IMR-90 (cell line): ENCODE results near the gene BRCA2. TPM values are rescaled to one million over a fixed set of nuclear protein-coding genes. Genes with fewer than 3 reads are reported as not detected.

Source experiments
- ATAC-seq: fragments of 200-7000 bp; cut with Tn5 transposase; 2 replicates; pipeline ENCODE4 v1.9.1; 2020; ENCODE audit warnings: low read depth, mild to moderate bottlenecking, moderate library complexity
- BruUV-seq: library from RNA; stranded (reverse); fragments of 400-500 nt; replicated peaks from 2 replicates; lab custom pipeline; 2021; lab: Mats Ljungman, UMichigan
- CTCF ChIA-PET: fragments of 300-600 bp; formaldehyde crosslinking; extraction: SDS; loops from one replicate; lab custom pipeline; 2021; ENCODE audit warnings: antibody characterized with exemption; lab: Yijun Ruan, JAX
- POLR2A ChIA-PET: fragments of 300-600 bp; sonication (Branson Sonifier 250); formaldehyde crosslinking; loops from one replicate; lab custom pipeline; 2022; ENCODE audit warnings: antibody characterized with exemption; ENCODE audit not compliant: unreplicated experiment; lab: Charles Lee
- DNase-seq: peaks from one replicate; pipeline ENCODE4 v3.0.0; 2013
- H2AFZ ChIP-seq: replicated peaks from 2 replicates; pipeline ENCODE3; 2013; ENCODE audit warnings: low read length, mild to moderate bottlenecking; ENCODE audit not compliant: poor library complexity
- H2AK5ac ChIP-seq: 2 replicates; pipeline ENCODE4 v1.6.1; 2013; ENCODE audit warnings: low read depth, low read length, inconsistent platforms
- H2AK9ac ChIP-seq: replicated peaks from 2 replicates; pipeline ENCODE3; 2013; ENCODE audit warnings: mild to moderate bottlenecking, low read depth, low read length, moderate library complexity; ENCODE audit not compliant: poor library complexity
- H2BK120ac ChIP-seq: 2 replicates; pipeline ENCODE4 v1.6.1; 2013; ENCODE audit warnings: low read depth, low read length, inconsistent platforms
- H2BK15ac ChIP-seq: 3 replicates; pipeline ENCODE4 v1.6.1; 2013; ENCODE audit warnings: low read depth, low read length, inconsistent platforms
- H2BK20ac ChIP-seq: 2 replicates; pipeline ENCODE4 v1.6.1; 2013; ENCODE audit warnings: low read depth, mild to moderate bottlenecking, inconsistent platforms, low read length, moderate library complexity
- H2BK5ac ChIP-seq: 2 replicates; pipeline ENCODE4 v1.6.1; 2013; ENCODE audit warnings: mild to moderate bottlenecking, low read depth, low read length, inconsistent platforms; ENCODE audit not compliant: poor library complexity, severe bottlenecking
- H3K14ac ChIP-seq: replicated peaks from 2 replicates; pipeline ENCODE4 v1.6.1; 2013; ENCODE audit warnings: low read depth, low read length, inconsistent platforms
- H3K18ac ChIP-seq: 2 replicates; pipeline ENCODE4 v1.6.1; 2013; ENCODE audit warnings: low read depth, low read length, control low read depth
- H3K23ac ChIP-seq: 2 replicates; pipeline ENCODE4 v1.6.1; 2013; ENCODE audit warnings: low read depth, low read length, inconsistent platforms
- H3K27ac ChIP-seq: 2 replicates; pipeline ENCODE4 v1.5.1; 2013; ENCODE audit warnings: mild to moderate bottlenecking, control low read depth, low read length; ENCODE audit not compliant: insufficient read depth
- H3K27me3 ChIP-seq: 2 replicates; pipeline ENCODE4 v1.6.1; 2013; ENCODE audit warnings: low read length; ENCODE audit not compliant: control insufficient read depth, insufficient read depth
- H3K36me3 ChIP-seq: 2 replicates; pipeline ENCODE4 v1.6.1; 2013; ENCODE audit warnings: low read length, mixed read lengths; ENCODE audit not compliant: control insufficient read depth, insufficient read depth
- H3K4ac ChIP-seq: 2 replicates; pipeline ENCODE4 v1.6.1; 2013; ENCODE audit warnings: low read depth, low read length, inconsistent platforms
- H3K4me1 ChIP-seq: 2 replicates; pipeline ENCODE4 v1.6.1; 2013; ENCODE audit warnings: low read length, mixed read lengths; ENCODE audit not compliant: control insufficient read depth, insufficient read depth
- H3K4me2 ChIP-seq: 2 replicates; pipeline ENCODE4 v1.6.1; 2013; ENCODE audit warnings: low read depth, mild to moderate bottlenecking, control low read depth, low read length, moderate library complexity
- H3K4me3 ChIP-seq: 2 replicates; pipeline ENCODE4 v1.5.1; 2013; ENCODE audit warnings: low read depth, mild to moderate bottlenecking, control low read depth, low read length, moderate library complexity; ENCODE audit not compliant: insufficient read depth
- H3K56ac ChIP-seq: 2 replicates; pipeline ENCODE4 v1.6.1; 2013; ENCODE audit warnings: low read length, inconsistent platforms; ENCODE audit not compliant: insufficient read depth; ENCODE audit errors: extremely low read depth
- H3K79me1 ChIP-seq, 2 experiments: 2 replicates each; pipeline ENCODE4 v1.6.1; 2013; ENCODE audit warnings: low read length in 2 of 2, inconsistent platforms in 1 of 2, low read depth in 1 of 2
- H3K9ac ChIP-seq: 2 replicates; pipeline ENCODE4 v1.6.1; 2013; ENCODE audit warnings: low read depth, low read length, control low read depth
- H3K9me1 ChIP-seq: 2 replicates; pipeline ENCODE4 v1.6.1; 2013; ENCODE audit warnings: low read length, inconsistent platforms; ENCODE audit not compliant: insufficient read depth
- H3K9me3 ChIP-seq: 2 replicates; pipeline ENCODE4 v1.6.1; 2013; ENCODE audit warnings: low read length; ENCODE audit not compliant: control insufficient read depth, insufficient read depth
- H4K20me1 ChIP-seq: 2 replicates; pipeline ENCODE4 v1.6.1; 2013; ENCODE audit warnings: low read length, inconsistent platforms; ENCODE audit not compliant: insufficient read depth
- H4K5ac ChIP-seq: 2 replicates; pipeline ENCODE4 v1.6.1; 2013; ENCODE audit warnings: mild to moderate bottlenecking, low read depth, low read length, control low read depth
- H4K8ac ChIP-seq, 2 experiments: 2 replicates each; pipeline ENCODE4 v1.6.1; 2013; ENCODE audit warnings: low read depth in 2 of 2, low read length in 2 of 2, control low read depth in 1 of 2, inconsistent platforms in 1 of 2
- H4K91ac ChIP-seq: 2 replicates; pipeline ENCODE4 v1.6.1; 2013; ENCODE audit warnings: low read depth, low read length, inconsistent platforms; ENCODE audit not compliant: insufficient read depth
- BHLHE40 ChIP-seq: fragments of 150-350 bp; IDR thresholded peaks from 2 replicates; pipeline ENCODE4 v1.6.1; 2016; ENCODE audit warnings: mild to moderate bottlenecking, low read depth, low read length
- CEBPB ChIP-seq: IDR thresholded peaks from 2 replicates; pipeline ENCODE4 v1.6.1; 2012; ENCODE audit warnings: low read depth, low read length, improper control_type of control experiment
- CHD1 ChIP-seq: IDR thresholded peaks from 2 replicates; pipeline ENCODE4 v1.6.1; 2012; ENCODE audit warnings: low read depth, low read length, improper control_type of control experiment
- CTCF ChIP-seq: conservative IDR thresholded peaks from 2 replicates; pipeline ENCODE4 v1.5.1; 2012; ENCODE audit warnings: mild to moderate bottlenecking, low read depth, low read length, improper control_type of control experiment
- ELK1 ChIP-seq: fragments of 150-350 bp; IDR thresholded peaks from 2 replicates; pipeline ENCODE4 v1.6.1; 2016; ENCODE audit warnings: low read depth, mild to moderate bottlenecking, low read length, moderate library complexity, borderline replicate concordance
- FOS ChIP-seq: fragments of 150-350 bp; IDR thresholded peaks from 2 replicates; pipeline ENCODE4 v1.6.1; 2016; ENCODE audit warnings: low read depth, low read length
- MAFK ChIP-seq: IDR thresholded peaks from 2 replicates; pipeline ENCODE4 v1.6.1; 2012; ENCODE audit warnings: low read depth, low read length, improper control_type of control experiment
- MAZ ChIP-seq: IDR thresholded peaks from 2 replicates; pipeline ENCODE4 v1.6.1; 2012; ENCODE audit warnings: low read depth, mild to moderate bottlenecking, low read length, improper control_type of control experiment, moderate library complexity, borderline replicate concordance
- MXI1 ChIP-seq: IDR thresholded peaks from 2 replicates; pipeline ENCODE4 v1.6.1; 2012; ENCODE audit warnings: low read depth, mild to moderate bottlenecking, low read length, moderate library complexity, borderline replicate concordance
- NFE2L2 ChIP-seq: fragments of 150-350 bp; IDR thresholded peaks from 2 replicates; pipeline ENCODE4 v1.6.1; 2016; ENCODE audit warnings: low read depth, mild to moderate bottlenecking, low read length
- POLR2A ChIP-seq: IDR thresholded peaks from 2 replicates; pipeline ENCODE4 v1.6.1; 2012; ENCODE audit warnings: mild to moderate bottlenecking, low read depth, low read length
- RAD21 ChIP-seq: IDR thresholded peaks from 2 replicates; pipeline ENCODE4 v1.6.1; 2012; ENCODE audit warnings: low read length, improper control_type of control experiment
- RCOR1 ChIP-seq: IDR thresholded peaks from 2 replicates; pipeline ENCODE4 v1.6.1; 2012; ENCODE audit warnings: mild to moderate bottlenecking, low read length, improper control_type of control experiment; ENCODE audit not compliant: insufficient replicate concordance
- RFX5 ChIP-seq: IDR thresholded peaks from 2 replicates; pipeline ENCODE4 v1.8.0; 2012; ENCODE audit warnings: low read depth, mild to moderate bottlenecking, low read length, moderate library complexity
- SMC3 ChIP-seq: fragments of 150-350 bp; IDR thresholded peaks from 2 replicates; pipeline ENCODE4 v1.6.1; 2016; ENCODE audit warnings: low read depth, mild to moderate bottlenecking, antibody characterized with exemption, low read length, moderate library complexity
- USF2 ChIP-seq: fragments of 150-350 bp; IDR thresholded peaks from 2 replicates; pipeline ENCODE4 v1.6.1; 2017; ENCODE audit warnings: mild to moderate bottlenecking, antibody characterized with exemption, low read length, low read depth
- WGBS, 2 experiments: methylation state at CpG; one replicate each; pipeline versions ENCODE4 v1.1.5 to v1.1.7; 2013; ENCODE audit warnings: missing lambda C conversion rate in 2 of 2; ENCODE audit not compliant: insufficient read length in 1 of 2; ENCODE audit errors: extremely low coverage in 2 of 2; 5-methylcytosine and 5-hydroxymethylcytosine counted together
- dilution Hi-C: fragments of 300-500 bp; cut with HindIII; formaldehyde crosslinking; loops from one replicate; pipeline ENCODE4 v1.14.3; 2018; ENCODE audit warnings: low sequenced_read_pairs; ENCODE audit not compliant: unreplicated experiment
- in situ Hi-C: fragments of 300-500 bp; cut with MboI; formaldehyde crosslinking; loops from 3 replicates; pipeline ENCODE4 v1.14.3; 2019; ENCODE audit warnings: low sequenced_read_pairs, inconsistent platforms, mixed read lengths
- intact Hi-C: fragments of 100-400 bp; cut with micrococcal nuclease; formaldehyde crosslinking; loops from 2 replicates; pipeline ENCODE4 v1.10.0; 2022
- polyA plus RNA-seq, 3 experiments: library from polyadenylated mRNA; depleted of rRNA; stranded (reverse); fragments of >200 nt; gene quantifications; 2 replicates each; pipeline ENCODE4 v1.2.3, GENCODE V29; 2012; ENCODE audit warnings: low replicate concordance in 1 of 3
- total RNA-seq: library from RNA; depleted of rRNA; stranded (reverse); fragments of >200 nt; gene quantifications from 2 replicates; pipeline ENCODE4 v1.2.3, GENCODE V29; 2012

BRCA2 gene
- total and polyA plus RNA-seq, 2 of the 4 experiments (the other 2 are of a cell fraction): 2.0 to 9.7 TPM

GRCh38 chr13:32316501-32316900 is 1.2 kb downstream of the BRCA2 start:
- peak overlapping the region in 1 of 2 experiments; percentile 69; a peak in 2 of 4 replicates for H4K8ac ChIP-seq
- no peaks in the 10 kb centered on the region for H4K20me1 ChIP-seq
- no peaks in the 10 kb centered on the region for H3K36me3 ChIP-seq
- H2BK20ac ChIP-seq: no peak overlapping the region
- peaks cover 0 to 23% of the 10 kb centered on the region in 2 experiments; a peak in 2 of 4 replicates for H3K79me1 ChIP-seq
- no peak overlapping the region for H2AFZ ChIP-seq
- no peak overlapping the region for H2AK9ac ChIP-seq
- H3K9me3 ChIP-seq: no peaks in the 10 kb centered on the region
- H3K9me1 ChIP-seq: no peaks in the 10 kb centered on the region; the same call in 1 of the 2 replicates
- no peak for TF ChIP-seq RCOR1
- TF ChIP-seq RAD21: no peak
- TF ChIP-seq MXI1: no peak
- no peak for TF ChIP-seq USF2
- no peak for TF ChIP-seq CTCF
- TF ChIP-seq FOS: no peak
- no peak for TF ChIP-seq POLR2A
- no peak for TF ChIP-seq CHD1
- no peak for TF ChIP-seq RFX5
- TF ChIP-seq CEBPB: no peak
- TF ChIP-seq MAFK: no peak
- TF ChIP-seq ELK1: no peak
- TF ChIP-seq BHLHE40: no peak
- no peak for TF ChIP-seq SMC3
- TF ChIP-seq MAZ: no peak
- no peak for TF ChIP-seq NFE2L2
- ATAC-seq (no peak), DNase-seq (no peak)
- H2AK5ac ChIP-seq: no peak overlapping the region
- H3K56ac ChIP-seq: no peak overlapping the region
- no peak overlapping the region for H3K4me3 ChIP-seq
- no peak overlapping the region for H3K27ac ChIP-seq
- in situ Hi-C loops (no loop called here), intact Hi-C loops (loop anchor here (5.0 kb wide), 1 partner anchor 221 kb away; the partner anchor contains the start of gene N4BP2L2), dilution Hi-C loops (no loop called here)
- no peaks in the 10 kb centered on the region for H3K27me3 ChIP-seq
- CTCF ChIA-PET: interaction anchor here (0.6 kb wide), 1 partner anchor 329 kb away, joined by 3 read pairs; no protein-coding TSS in a partner anchor
- H3K4ac ChIP-seq: peak overlapping the region; percentile 93; the same call in 1 of the 2 replicates
- H3K4me1 ChIP-seq: peaks cover 3% of the 10 kb centered on the region
- H3K4me2 ChIP-seq: peak overlapping the region; percentile 94
- POLR2A ChIA-PET: no interaction called here
- H2BK5ac ChIP-seq: no peak overlapping the region
- peak overlapping the region; percentile 93; the same call in 1 of the 2 replicates for H3K14ac ChIP-seq
- H4K91ac ChIP-seq: no peak overlapping the region
- no peak overlapping the region for H2BK15ac ChIP-seq
- no peak overlapping the region for H3K18ac ChIP-seq
- H4K5ac ChIP-seq: no peak overlapping the region
- H3K9ac ChIP-seq: peak overlapping the region; percentile 87; the same call in 1 of the 2 replicates
- no peak overlapping the region; the same call in 1 of the 2 replicates for H3K23ac ChIP-seq
- no peak overlapping the region for H2BK120ac ChIP-seq
- BruUV-seq: no TSS peak
- WGBS, 2 experiments: no CpG with 5 or more reads among the region's 6 CpGs
